AG10803 (cell line): ENCODE measurements around the gene SPSB1.

ENCODE experiments used
- DNase-seq: peaks from one replicate; pipeline ENCODE4 v3.0.0; 2010; ENCODE audit warnings: low read depth
- H3K4me3 ChIP-seq: 2 replicates; pipeline ENCODE4 v1.5.1; 2011; ENCODE audit warnings: mild to moderate bottlenecking, low read length, control low read depth
- CTCF ChIP-seq: conservative IDR thresholded peaks from 2 replicates; pipeline ENCODE4 v1.5.1; 2011; ENCODE audit warnings: mild to moderate bottlenecking, low read length, control low read depth, inconsistent platforms

Gene SPSB1

DNA sequence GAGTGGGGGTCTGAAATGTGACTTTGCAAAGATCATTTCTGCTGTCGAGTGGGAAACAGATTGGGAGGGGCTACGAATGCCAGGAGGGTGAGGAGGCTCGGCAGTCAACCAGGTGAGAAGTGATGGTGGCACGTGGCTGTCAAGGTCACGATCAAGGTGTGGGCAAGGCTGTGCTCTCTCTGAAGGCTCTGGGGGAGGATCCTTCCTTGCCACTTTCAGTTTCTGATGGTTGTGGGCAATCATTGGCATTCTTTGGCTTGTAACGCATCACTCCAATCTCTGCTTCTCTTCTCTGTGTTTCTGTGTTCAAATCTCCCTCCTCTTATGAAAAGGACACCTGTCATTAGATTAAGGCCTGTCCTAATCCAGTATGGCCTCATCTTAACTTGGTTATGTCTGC is 6.1 kb upstream of the SPSB1 start:
- no peak for TF ChIP-seq CTCF
- no peak for DNase-seq
- no peak overlapping the region for H3K4me3 ChIP-seq

DNA sequence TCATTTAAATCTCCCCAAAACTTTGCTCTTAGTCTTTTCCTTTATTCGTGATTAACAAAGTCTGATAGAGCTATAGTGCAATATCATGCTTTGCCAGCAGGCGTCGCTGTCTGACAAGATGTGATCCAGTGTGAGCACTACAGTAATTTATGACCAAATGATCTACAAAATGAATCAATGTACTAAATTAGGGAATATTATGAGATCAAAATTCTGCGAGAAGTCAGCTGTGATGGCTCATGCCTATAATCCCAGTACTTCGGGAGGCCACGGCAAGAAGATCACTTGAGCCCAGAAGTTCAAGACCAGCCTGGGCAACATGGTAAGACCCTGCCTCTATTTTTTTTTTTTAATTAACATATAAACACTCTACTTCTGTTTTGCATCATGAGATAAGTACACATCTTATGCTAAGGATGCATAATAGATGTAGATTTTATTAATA is 3.6 kb upstream of the SPSB1 start:
- TF ChIP-seq CTCF, result peak; percentile 95
- no peak overlapping the region for H3K4me3 ChIP-seq
- DNase-seq, result peak; percentile 62

GRCh38 chr1:9289711-9290485 is 2.8 kb upstream of the SPSB1 start:
- TF ChIP-seq CTCF, result no peak
- peak; percentile 93 for DNase-seq
- no peak overlapping the region for H3K4me3 ChIP-seq

GRCh38 chr1:9291914-9292360 is 757 bp upstream of the SPSB1 start:
- peak overlapping the region; percentile 64 for H3K4me3 ChIP-seq
- DNase-seq, result peak; percentile 38
- no peak for TF ChIP-seq CTCF

DNA sequence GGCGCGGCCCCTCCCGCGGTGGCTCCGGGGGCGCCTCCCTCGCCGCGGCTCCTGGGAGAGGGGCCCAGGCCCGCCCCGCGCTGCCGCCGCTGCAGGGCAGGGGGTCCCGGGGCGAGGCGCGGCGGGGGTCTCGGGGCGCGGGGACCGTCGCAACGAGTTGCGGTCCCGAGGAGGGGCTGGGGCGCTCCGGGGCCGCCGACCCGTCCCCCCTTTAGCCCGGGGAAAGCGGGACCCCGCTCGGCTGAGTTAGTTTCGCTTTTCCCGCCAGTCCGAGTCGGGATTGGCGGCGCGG is 493 bp downstream of the SPSB1 start:
- no peak for DNase-seq
- H3K4me3 ChIP-seq, result peak overlapping the region; percentile 98
- no peak for TF ChIP-seq CTCF

- no peak for TF ChIP-seq CTCF
- peak overlapping the region; percentile 98 for H3K4me3 ChIP-seq
- DNase-seq, result peak; percentile 50
Observed at GRCh38 chr1:9293533-9294404, 1.1 kb downstream of the SPSB1 start.
